ENCODE data around the gene SBK1.
"Not testable (repeated sequence)": the region's sequence is repeated elsewhere in the genome, so short reads cannot be mapped to it uniquely, and the experiment has no call there.

SBK1 gene

DNA sequence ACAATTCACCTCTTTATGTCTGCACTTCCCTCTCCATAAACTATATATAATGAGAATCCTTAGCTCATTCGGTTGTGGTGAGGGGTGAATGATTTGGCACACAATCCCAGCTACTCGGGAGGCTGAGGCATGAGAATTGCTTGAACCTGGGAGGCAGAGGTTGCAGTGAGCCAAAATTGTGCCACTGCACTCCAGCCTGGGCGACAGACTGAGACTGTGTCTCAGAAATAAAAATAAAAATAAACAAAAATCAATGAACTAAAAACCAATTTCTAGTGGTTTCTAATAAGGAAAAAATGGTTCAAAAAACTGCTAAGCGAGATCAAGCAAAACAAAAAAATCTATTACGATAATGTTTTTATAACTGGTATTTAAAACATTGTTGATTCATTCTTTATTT, 71.1 kb downstream of the SBK1 start, which contains the start of gene NPIPB6:
NPIPB6 (minus strand) TSS at position 101 of the 400 bp plus-strand sequence. CDS start 686 bp downstream, outside the sequence.
- H3K4me3 ChIP-seq (ENCODE audit: low read length); H3K9ac ChIP-seq (ENCODE audit: low read length); H3K27me3 ChIP-seq (ENCODE audit: control insufficient read depth, insufficient read depth, low read length); H3K36me3 ChIP-seq (ENCODE audit: control insufficient read depth, low read depth, low read length); H3K27ac ChIP-seq (ENCODE audit: low read length); H3K4me1 ChIP-seq (ENCODE audit: control insufficient read depth, low read depth, low read length); H3K9me3 ChIP-seq (ENCODE audit: control insufficient read depth, low read depth, low read length): not testable (repeated sequence)

DNA sequence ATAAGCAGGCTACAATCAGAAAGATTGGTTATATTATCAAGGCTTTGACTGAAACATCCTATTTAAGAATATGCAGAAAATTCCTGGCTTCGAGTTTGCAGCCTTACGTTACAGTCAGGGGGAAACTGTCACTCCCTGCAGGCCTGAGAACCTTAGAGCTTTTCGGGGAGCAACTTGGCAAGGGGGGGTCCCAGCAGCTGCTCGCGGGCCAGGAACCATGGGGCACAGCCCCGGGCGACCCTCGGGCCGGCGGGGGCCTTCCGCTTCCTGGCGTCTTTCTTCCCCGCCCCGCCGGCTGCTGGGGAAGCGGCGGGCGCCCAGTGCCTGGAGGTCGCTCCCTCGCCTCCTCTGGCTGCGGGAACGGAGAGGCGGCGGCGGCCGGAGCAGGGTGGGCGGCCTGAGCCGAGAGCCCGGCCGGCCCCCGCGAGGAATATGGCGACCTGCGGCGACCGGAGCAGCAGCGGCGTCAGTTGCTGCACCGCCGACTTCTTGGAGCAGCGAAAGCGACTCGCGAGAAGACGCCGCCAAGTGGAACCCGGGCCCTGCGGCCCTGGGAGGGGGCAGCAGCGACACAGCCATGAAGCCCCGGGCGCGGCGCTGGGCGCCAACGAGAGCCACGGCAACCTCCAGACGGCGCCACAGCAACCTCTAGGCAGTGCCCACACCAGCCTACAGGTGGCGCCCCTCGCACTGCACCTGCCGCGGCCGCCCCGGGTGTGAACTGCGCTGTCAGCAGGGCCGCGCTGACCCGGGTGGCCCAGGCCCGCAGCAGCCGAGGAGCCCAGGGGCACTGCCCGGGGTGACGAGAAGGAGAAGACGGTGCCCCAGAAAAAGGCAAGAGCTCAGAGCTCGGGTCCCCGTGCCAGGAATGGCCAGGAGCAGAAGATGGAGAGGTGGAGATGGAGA, 72.2 kb downstream of the SBK1 start:
- H3K4me3 ChIP-seq (ENCODE audit: low read length); H3K27me3 ChIP-seq (ENCODE audit: control insufficient read depth, insufficient read depth, low read length); H3K36me3 ChIP-seq (ENCODE audit: control insufficient read depth, low read depth, low read length); H3K27ac ChIP-seq (ENCODE audit: low read length); H3K9ac ChIP-seq (ENCODE audit: low read length); H3K4me1 ChIP-seq (ENCODE audit: control insufficient read depth, low read depth, low read length); H3K9me3 ChIP-seq (ENCODE audit: control insufficient read depth, low read depth, low read length): not testable (repeated sequence)

DNA sequence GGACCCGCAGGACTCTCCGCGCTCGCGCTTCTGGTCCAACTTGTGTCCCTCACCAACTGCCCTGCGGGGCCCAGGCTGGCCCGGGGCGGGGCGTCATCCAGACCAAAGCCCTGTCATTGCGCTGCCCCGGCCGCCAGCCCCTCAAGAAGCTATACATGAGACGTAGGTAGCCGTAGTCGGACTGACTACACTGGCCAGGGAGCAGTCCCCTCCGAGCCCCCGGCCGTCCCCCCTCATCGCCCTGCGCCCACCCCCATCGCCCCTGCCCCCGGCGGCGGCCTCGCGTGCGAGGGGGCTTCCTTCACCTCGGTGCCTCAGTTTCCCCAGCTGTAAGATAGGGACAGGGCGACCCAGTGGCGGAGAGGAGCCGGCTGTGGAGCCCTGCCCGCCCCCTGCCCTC, 75.6 kb downstream of the SBK1 start:
- H3K27ac ChIP-seq (ENCODE audit: low read length); H3K9me3 ChIP-seq (ENCODE audit: control insufficient read depth, low read depth, low read length); H3K27me3 ChIP-seq (ENCODE audit: control insufficient read depth, insufficient read depth, low read length); H3K36me3 ChIP-seq (ENCODE audit: control insufficient read depth, low read depth, low read length); H3K4me1 ChIP-seq (ENCODE audit: control insufficient read depth, low read depth, low read length); H3K9ac ChIP-seq (ENCODE audit: low read length); H3K4me3 ChIP-seq (ENCODE audit: low read length): not testable (repeated sequence)

All from iPS-18a (cell line).